Activated B cell treated with CpG ODN at 0.5 μM for 24 hours (primary cell): ENCODE data around the gene GZMB. TPM values are rescaled to one million over a fixed set of nuclear protein-coding genes. Genes with fewer than 3 reads are reported as not detected.

Experiments used
- ATAC-seq: fragments of 200-7000 bp; cut with Tn5 transposase; one replicate; pipeline ENCODE4 v1.10.0; 2021; ENCODE audit warnings: low read depth, mild to moderate bottlenecking, moderate library complexity
- CTCF ChIA-PET: fragments of 350-600 bp; sonication (Branson Sonifier 250); formaldehyde crosslinking; loops from one replicate; lab custom pipeline; 2021; ENCODE audit warnings: antibody characterized with exemption; lab: Charles Lee
- POLR2A ChIA-PET: fragments of 350-600 bp; sonication (Branson Sonifier 250); formaldehyde crosslinking; loops from one replicate; lab custom pipeline; 2021; ENCODE audit warnings: antibody characterized with exemption; lab: Charles Lee
- DNase-seq: peaks from one replicate; pipeline ENCODE4 v3.0.0; 2022
- H3K27ac Mint-ChIP-seq: one replicate; pipeline ENCODE4 v1.8.0; 2020; ENCODE audit warnings: mixed read lengths
- H3K27me3 Mint-ChIP-seq: one replicate; pipeline ENCODE4 v1.8.0; 2021; ENCODE audit warnings: mixed read lengths
- H3K36me3 Mint-ChIP-seq: one replicate; pipeline ENCODE4 v1.8.0; 2021; ENCODE audit warnings: low read depth, mixed read lengths
- H3K4me1 Mint-ChIP-seq: one replicate; pipeline ENCODE4 v1.8.0; 2021; ENCODE audit warnings: mixed read lengths
- H3K4me3 Mint-ChIP-seq: one replicate; pipeline ENCODE4 v1.8.0; 2020; ENCODE audit warnings: mild to moderate bottlenecking, mixed read lengths
- H3K9me3 Mint-ChIP-seq: one replicate; pipeline ENCODE4 v1.8.0; 2020; ENCODE audit warnings: mixed read lengths
- intact Hi-C: fragments of 100-400 bp; cut with micrococcal nuclease; formaldehyde crosslinking; loops from one replicate; pipeline ENCODE4 v1.15.1; 2024
- total RNA-seq: library from RNA; stranded (reverse); gene quantifications from 2 replicates; pipeline ENCODE4 v1.2.3, GENCODE V29; 2022
- TF ChIP-seq, protein P1 (sequence below): fragments of 200-600 bp; IDR thresholded peaks from one replicate; pipeline ENCODE4 v1.8.0; 2022; ENCODE audit warnings: antibody characterized with exemption, mild to moderate bottlenecking

GZMB gene
- total RNA-seq, 1 donor from 2014 or later = 2.9 TPM

DNA sequence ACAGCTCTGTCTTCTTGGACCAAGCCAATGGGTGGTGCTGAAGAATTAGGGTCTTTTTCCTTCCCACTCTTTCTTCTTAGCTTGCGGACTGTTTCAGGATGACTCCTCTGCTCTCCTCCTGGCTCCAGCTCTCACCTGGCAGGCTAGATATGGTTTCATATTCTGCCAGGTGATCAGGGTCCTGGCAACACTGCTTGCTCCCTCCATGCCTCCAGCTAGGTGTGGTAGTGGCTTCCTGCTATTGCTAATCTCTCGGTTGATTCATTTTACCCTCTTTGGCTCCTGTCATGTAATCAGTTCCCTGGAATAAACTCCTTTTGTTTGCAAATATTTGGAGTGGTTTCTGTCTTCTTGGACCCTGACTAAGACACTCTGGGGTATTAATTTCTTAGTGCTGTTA is 20.2 kb downstream of the GZMB start:
- no peak for ATAC-seq
- no peak overlapping the region for H3K27ac Mint-ChIP-seq

DNA sequence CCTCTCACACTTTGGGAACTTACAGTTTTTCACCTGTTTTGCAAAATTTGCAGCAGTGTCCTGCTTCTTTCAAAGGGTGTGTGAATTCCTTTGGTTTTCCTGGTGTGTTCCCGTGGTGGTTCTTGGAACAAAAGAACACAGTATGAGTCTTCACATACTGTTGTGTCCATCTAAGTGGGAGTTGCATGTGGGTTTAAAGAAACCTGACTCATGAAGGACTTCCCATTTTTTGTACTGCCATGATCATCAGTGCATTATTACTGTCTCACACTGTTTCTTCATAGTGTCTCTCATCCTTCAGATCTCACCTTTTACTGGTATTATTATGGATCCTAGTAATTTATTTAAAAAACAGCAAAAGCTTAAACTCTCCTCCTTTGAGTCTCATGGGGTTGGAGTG is 20.7 kb downstream of the GZMB start:
- peaks cover 8% of the 10 kb centered on the region for H3K4me1 Mint-ChIP-seq
- TF ChIP-seq, protein P1, sequence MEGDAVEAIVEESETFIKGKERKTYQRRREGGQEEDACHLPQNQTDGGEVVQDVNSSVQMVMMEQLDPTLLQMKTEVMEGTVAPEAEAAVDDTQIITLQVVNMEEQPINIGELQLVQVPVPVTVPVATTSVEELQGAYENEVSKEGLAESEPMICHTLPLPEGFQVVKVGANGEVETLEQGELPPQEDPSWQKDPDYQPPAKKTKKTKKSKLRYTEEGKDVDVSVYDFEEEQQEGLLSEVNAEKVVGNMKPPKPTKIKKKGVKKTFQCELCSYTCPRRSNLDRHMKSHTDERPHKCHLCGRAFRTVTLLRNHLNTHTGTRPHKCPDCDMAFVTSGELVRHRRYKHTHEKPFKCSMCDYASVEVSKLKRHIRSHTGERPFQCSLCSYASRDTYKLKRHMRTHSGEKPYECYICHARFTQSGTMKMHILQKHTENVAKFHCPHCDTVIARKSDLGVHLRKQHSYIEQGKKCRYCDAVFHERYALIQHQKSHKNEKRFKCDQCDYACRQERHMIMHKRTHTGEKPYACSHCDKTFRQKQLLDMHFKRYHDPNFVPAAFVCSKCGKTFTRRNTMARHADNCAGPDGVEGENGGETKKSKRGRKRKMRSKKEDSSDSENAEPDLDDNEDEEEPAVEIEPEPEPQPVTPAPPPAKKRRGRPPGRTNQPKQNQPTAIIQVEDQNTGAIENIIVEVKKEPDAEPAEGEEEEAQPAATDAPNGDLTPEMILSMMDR = no peak
- ChIA-PET POLR2A (no interaction called here), CTCF (no interaction called here)
- ATAC-seq (no peak), DNase-seq (no peak)
- intact Hi-C loops = no loop called here
- H3K27ac Mint-ChIP-seq = no peak overlapping the region
- H3K27me3 Mint-ChIP-seq = peaks cover 2% of the 10 kb centered on the region
- H3K36me3 Mint-ChIP-seq = no peaks in the 10 kb centered on the region
- no peak overlapping the region for H3K4me3 Mint-ChIP-seq
- H3K9me3 Mint-ChIP-seq = peaks cover 4% of the 10 kb centered on the region

More for the DNA sequence above, 20.2 kb downstream of the GZMB start:
- no peak for DNase-seq
- TF ChIP-seq, protein P1 = no peak
- intact Hi-C loops = no loop called here
- ChIA-PET CTCF (no interaction called here), POLR2A (no interaction called here)
- H3K9me3 Mint-ChIP-seq = peaks cover 4% of the 10 kb centered on the region
- H3K4me3 Mint-ChIP-seq = no peak overlapping the region
- peaks cover 7% of the 10 kb centered on the region for H3K4me1 Mint-ChIP-seq
- peaks cover 2% of the 10 kb centered on the region for H3K27me3 Mint-ChIP-seq
- H3K36me3 Mint-ChIP-seq = no peaks in the 10 kb centered on the region

DNA sequence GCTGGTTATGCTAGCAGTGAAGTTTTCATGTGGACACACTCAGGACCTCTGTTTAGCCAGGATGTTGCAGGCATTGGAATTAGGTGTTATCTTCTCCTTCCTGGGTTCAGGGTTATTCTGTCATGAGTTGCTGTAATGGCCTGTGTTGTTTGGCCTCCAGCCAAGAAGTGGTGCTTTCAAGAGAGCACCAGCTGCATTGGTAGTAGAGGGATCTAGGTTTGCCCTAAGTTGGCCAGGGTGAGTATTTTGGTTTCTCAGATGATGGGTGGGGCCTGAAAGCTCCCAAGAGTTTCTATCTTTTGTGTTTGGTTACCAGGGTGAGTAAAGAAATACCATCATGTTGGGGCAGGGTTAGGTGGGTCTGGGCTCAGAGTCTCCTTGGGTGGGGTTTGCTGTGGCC is 21.8 kb downstream of the GZMB start:
- ATAC-seq (no peak), DNase-seq (no peak)
- Mint-ChIP-seq H3K4me3 (no peak overlapping the region), H3K27me3 (peaks cover 2% of the 10 kb centered on the region), H3K4me1 (peaks cover 18% of the 10 kb centered on the region), H3K27ac (no peak overlapping the region), H3K36me3 (no peaks in the 10 kb centered on the region), H3K9me3 (peaks cover 4% of the 10 kb centered on the region)
- TF ChIP-seq, protein P1 = no peak
- POLR2A ChIA-PET = no interaction called here
- intact Hi-C loops = no loop called here
- CTCF ChIA-PET = no interaction called here

DNA sequence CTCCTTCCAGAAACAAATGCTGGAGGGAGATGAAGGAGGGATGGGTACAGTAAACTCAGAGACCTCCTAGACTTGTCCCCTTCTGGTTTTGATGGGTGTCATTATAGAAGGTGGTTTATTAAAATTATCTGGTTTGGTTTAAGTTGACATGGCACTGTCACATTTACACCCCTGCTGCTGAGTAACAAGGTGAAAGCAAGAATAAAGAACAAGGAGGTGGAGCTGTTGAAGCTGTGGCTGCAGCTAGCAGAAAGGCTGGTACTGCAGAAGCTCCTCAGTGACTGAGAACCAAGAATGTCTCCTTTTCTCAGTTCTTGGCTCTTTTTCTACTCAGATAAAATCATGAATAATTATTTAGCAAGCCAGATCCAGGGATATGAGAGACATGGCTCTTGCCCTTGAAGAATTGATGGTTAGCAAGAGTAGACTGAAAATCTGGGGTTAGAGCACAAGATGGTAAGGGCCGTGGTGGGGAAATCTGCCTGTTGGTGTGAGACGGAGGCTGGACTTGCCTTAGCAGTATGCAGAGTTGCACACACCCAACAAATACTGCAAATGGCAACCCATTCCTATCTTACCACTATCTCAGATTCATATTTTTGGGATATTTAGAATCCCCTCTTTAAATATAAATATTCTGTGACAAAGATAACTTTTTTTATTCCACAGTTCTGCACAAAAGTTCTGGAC is 24.2 kb downstream of the GZMB start, which contains the start of gene GZMH:
Gene GZMH, minus strand, starts transcription at position 31 of the 690 bp plus-strand sequence. CDS start 72 bp downstream, outside the sequence.
- peaks cover 4% of the 10 kb centered on the region for H3K9me3 Mint-ChIP-seq
- ChIA-PET POLR2A (no interaction called here), CTCF (interaction anchor here (1.4 kb wide), 1 partner anchor 69 kb away, joined by 3 read pairs; no protein-coding TSS in a partner anchor)
- no peak for DNase-seq
- peaks cover 37% of the 10 kb centered on the region for H3K4me1 Mint-ChIP-seq
- TF ChIP-seq, protein P1 = no peak
- no peak within 1 kb of the TSS for H3K4me3 Mint-ChIP-seq
- intact Hi-C loops = no loop called here
- no peaks in the 10 kb centered on the region for H3K36me3 Mint-ChIP-seq
- no peak within 1 kb of the TSS for H3K27ac Mint-ChIP-seq
- ATAC-seq = no peak
- peaks cover 2% of the 10 kb centered on the region for H3K27me3 Mint-ChIP-seq

DNA sequence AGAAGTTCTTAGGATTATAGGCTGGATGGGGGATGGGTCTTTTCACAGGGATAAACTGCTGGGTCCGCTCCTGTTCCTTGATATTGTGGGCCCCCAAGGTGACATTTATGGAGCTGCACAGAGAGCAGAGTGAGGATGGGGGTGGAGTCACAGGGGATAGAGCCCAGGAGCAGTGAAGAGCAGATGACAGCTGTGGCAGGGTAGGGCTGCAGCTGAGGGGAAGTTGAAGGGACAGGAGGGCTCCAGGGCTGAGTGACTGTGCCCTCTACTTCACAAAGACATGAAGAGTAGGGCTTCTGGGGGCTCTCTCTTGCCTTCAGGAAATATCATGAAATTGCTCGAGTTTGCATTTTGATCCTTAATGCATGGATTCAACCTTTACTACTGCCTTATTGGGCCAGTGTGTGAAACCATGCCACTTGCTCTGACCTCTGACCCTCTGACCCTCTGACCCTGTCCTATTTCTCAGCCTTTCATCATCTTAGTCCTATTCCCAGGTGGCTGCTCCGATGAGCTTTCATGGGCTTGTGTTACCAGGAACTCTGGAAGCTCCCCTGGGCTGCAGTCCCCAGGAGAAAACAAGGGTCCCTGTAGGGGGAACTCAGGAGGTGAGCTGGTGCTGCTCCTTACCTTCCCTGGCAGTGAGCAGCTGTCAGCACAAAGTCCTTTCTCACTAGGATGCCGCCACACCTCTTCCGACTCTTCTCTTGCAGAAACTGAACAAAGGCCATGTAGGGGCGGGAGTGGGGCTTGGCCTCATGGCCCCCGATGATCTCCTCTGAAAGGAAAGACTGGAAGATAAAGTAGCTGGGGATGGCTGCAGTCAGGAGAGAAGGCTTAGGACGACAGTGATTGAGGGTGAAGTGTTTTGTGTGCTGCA is 26.1 kb downstream of the GZMB start:
- CTCF ChIA-PET = no interaction called here
- Mint-ChIP-seq H3K27me3 (peaks cover 2% of the 10 kb centered on the region), H3K27ac (no peak overlapping the region), H3K36me3 (no peaks in the 10 kb centered on the region), H3K9me3 (peaks cover 4% of the 10 kb centered on the region), H3K4me1 (peaks cover 37% of the 10 kb centered on the region), H3K4me3 (peak overlapping the region; percentile 1)
- ATAC-seq (peak; percentile 45), DNase-seq (no peak)
- POLR2A ChIA-PET = no interaction called here
- intact Hi-C loops = no loop called here
- TF ChIP-seq, protein P1 = no peak
